GM18526 (cell line): ENCODE results near the gene ZSWIM5.

ENCODE experiments used
- POLR2A ChIP-seq: IDR thresholded peaks from 3 replicates; pipeline ENCODE4 v1.6.1; 2011; ENCODE audit not compliant: insufficient read length; ENCODE audit errors: extremely low read depth

ZSWIM5 gene

DNA sequence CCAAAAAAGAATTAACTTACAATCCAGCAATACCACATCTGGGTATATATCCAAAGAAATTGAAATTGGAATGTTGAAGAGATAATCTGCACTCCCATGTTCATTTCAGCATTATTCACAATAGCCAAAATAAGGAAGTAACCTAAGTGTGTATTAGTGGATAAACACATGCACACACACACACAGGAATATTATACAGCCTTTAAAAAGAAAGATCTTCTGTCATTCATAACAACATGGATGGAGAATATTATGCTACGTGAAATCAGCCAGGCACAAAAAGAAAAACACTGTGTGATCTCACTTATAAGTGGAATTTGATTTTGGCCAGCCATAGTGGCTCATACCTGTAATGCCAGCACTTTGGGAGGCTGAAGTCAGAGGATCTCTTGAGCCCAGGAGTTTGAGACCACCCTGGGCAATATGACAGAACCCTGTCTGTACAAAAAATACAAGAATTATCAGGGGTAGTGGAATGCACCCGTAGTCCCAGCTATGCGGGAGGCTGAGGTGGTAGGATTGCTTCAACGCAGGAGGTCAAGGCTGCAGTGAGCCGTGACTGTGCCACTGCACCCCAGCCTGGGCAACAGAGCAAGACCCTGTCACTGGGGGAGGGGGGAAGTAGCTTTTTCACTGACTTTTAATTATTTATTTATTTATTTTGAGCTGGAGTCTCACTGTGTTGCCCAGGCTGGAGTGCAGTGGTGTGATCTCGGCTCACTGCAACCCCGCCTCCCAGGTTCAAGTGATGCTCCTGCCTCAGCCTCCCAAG is 210.8 kb downstream of the ZSWIM5 start:
- TF ChIP-seq POLR2A, result no peak

- no peak for TF ChIP-seq POLR2A
Observed at GRCh38 chr1:44994309-44994898, 212.0 kb downstream of the ZSWIM5 start.

DNA sequence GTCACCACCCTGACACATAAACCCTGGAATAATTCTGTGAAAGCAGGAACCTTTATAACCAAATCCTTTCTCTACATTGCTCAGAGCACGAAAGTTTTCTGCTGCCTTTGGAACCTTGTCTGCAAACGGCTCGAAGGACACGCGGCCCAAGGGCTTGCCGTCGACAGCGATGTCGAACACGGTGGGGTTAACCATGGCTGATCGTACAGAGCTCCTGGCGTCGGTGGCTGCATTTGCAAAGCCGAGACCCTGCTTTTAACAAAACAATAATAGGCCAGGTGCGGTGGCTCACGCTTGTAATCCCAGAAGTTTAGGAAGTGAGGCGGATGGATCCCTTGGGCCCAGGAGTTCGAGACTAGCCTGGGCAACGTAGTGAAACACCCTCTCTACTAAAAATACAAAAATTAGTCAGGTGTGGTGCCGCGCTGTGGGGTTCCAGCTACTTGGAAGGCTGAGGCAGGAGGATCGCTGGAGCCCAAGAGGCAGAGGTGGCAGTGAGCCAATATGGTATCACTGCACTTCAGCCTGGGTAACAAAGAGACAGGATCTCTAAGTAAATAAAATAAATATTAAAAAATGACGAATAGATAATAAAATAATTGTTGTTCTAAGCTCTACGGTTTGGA is 217.8 kb downstream of the ZSWIM5 start:
- TF ChIP-seq POLR2A, result no peak

GRCh38 chr1:44985747-44986359 is 220.6 kb downstream of the ZSWIM5 start:
- no peak for TF ChIP-seq POLR2A

- TF ChIP-seq POLR2A, result no peak
Observed at GRCh38 chr1:44976252-44976651, 230.2 kb downstream of the ZSWIM5 start.

- no peak for TF ChIP-seq POLR2A
Observed at GRCh38 chr1:44973645-44974044, 232.8 kb downstream of the ZSWIM5 start.

- no peak for TF ChIP-seq POLR2A
Observed at GRCh38 chr1:44970317-44970716, 236.1 kb downstream of the ZSWIM5 start.
